NCI-H82 treated with DMSO at 0.1 percent for 48 hours (cell line): ENCODE measurements around the gene OCLN.
"Not testable (repeated sequence)": the region's sequence is repeated elsewhere in the genome, so short reads cannot be mapped to it uniquely, and the experiment has no call there.

ENCODE experiments used
- DNase-seq: peaks from one replicate; lab custom pipeline; 2025; ENCODE audit not compliant: unreplicated experiment; lab: John Stamatoyannopoulos, UW

Gene OCLN

GRCh38 chr5:69527128-69527770, 34.7 kb downstream of the OCLN start:
- DNase-seq: no peak

GRCh38 chr5:69528035-69528434, 35.4 kb downstream of the OCLN start:
- DNase-seq: no peak

- DNase-seq: no peak
Observed at GRCh38 chr5:69528609-69529008, 36.0 kb downstream of the OCLN start.

- no peak for DNase-seq
Observed at GRCh38 chr5:69530561-69531405, 38.2 kb downstream of the OCLN start.

- no peak for DNase-seq
Observed at GRCh38 chr5:69531406-69531801, 38.8 kb downstream of the OCLN start.

- DNase-seq: not testable (repeated sequence)
Observed at GRCh38 chr5:69537911-69538310, 45.3 kb downstream of the OCLN start.

GRCh38 chr5:69538735-69539134, 46.1 kb downstream of the OCLN start:
- not testable (repeated sequence) for DNase-seq

- not testable (repeated sequence) for DNase-seq
Observed at GRCh38 chr5:69541347-69541746, 48.8 kb downstream of the OCLN start.

GRCh38 chr5:69542838-69543618, 50.4 kb downstream of the OCLN start:
- not testable (repeated sequence) for DNase-seq

- not testable (repeated sequence) for DNase-seq
Observed at GRCh38 chr5:69544602-69545001, 52.0 kb downstream of the OCLN start.

GRCh38 chr5:69559908-69560330, 67.3 kb downstream of the OCLN start, which contains the start of gene GTF2H2C:
Gene GTF2H2C, plus strand, starts transcription at chr5:69560191. Its CDS starts 4,942 bp downstream, at chr5:69565133.
- DNase-seq: not testable (repeated sequence)

- not testable (repeated sequence) for DNase-seq
Observed at GRCh38 chr5:69560587-69561431, 68.2 kb downstream of the OCLN start.

GRCh38 chr5:69566172-69566571, 73.6 kb downstream of the OCLN start:
- not testable (repeated sequence) for DNase-seq

GRCh38 chr5:69568072-69568471, 75.5 kb downstream of the OCLN start:
- not testable (repeated sequence) for DNase-seq

- DNase-seq: not testable (repeated sequence)
Observed at GRCh38 chr5:69583356-69583755, 90.8 kb downstream of the OCLN start.

GRCh38 chr5:69596114-69596840, 103.7 kb downstream of the OCLN start:
- DNase-seq: not testable (repeated sequence)

GRCh38 chr5:69601947-69602346, 109.4 kb downstream of the OCLN start:
- DNase-seq: not testable (repeated sequence)

GRCh38 chr5:69606839-69607238, 114.2 kb downstream of the OCLN start:
- DNase-seq: not testable (repeated sequence)
